Upper lobe of left lung (tissue), 4 donors: ENCODE data around the gene SLC4A2.

Source experiments
- CTCF ChIP-seq, 6 experiments: fragments of 450-650 bp in 4 of 6; fragments of 200-600 bp in 2 of 6; sonication (generic) in 2 of 6; IDR thresholded peaks; one replicate each; pipeline ENCODE4 v1.5.1; 2016 to 2019; ENCODE audit warnings: antibody characterized with exemption in 6 of 6
- EP300 ChIP-seq, 4 donors: sonication (generic); formaldehyde crosslinking; IDR thresholded peaks; one replicate each; pipeline ENCODE4 v1.5.1; 2017; ENCODE audit warnings: antibody characterized with exemption in 4 of 4, control low read depth in 2 of 4
- POLR2A ChIP-seq, 4 donors: fragments of 450-650 bp; IDR thresholded peaks; one replicate each; pipeline ENCODE4 v1.5.1; 2016 to 2017; ENCODE audit warnings: antibody characterized with exemption in 4 of 4, mild to moderate bottlenecking in 2 of 4
- POLR2AphosphoS5 ChIP-seq, 2 donors: sonication (generic); formaldehyde crosslinking; IDR thresholded peaks; one replicate each; pipeline ENCODE4 v1.5.1; 2017; ENCODE audit warnings: antibody characterized with exemption in 2 of 2

GRCh38 chr7:151124899-151125399 lies 65.6 kb downstream of the SLC4A2 start:
- no peak for TF ChIP-seq CTCF (IDR thresholded peaks at IDR 0.05)
- no peak for TF ChIP-seq POLR2AphosphoS5 (IDR thresholded peaks at IDR 0.05)
- no peak for TF ChIP-seq EP300 (IDR thresholded peaks at IDR 0.05)
- no peak for TF ChIP-seq POLR2A (IDR thresholded peaks at IDR 0.05)
